T-helper 2 cell (primary cell): Measurements from ENCODE around the gene PRRX1.

Experiments
- DNase-seq, 5 experiments: peaks; one replicate each; pipeline versions ENCODE4 v3.0.0 to v3.0.0-alpha.2; 2012 to 2022

Gene PRRX1

GRCh38 chr1:170770254-170770653, 106.3 kb downstream of the PRRX1 start:
- DNase-seq = no peak

- DNase-seq = no peak
These were observed 112.3 kb downstream of the PRRX1 start for GRCh38 chr1:170776252-170776651.

GRCh38 chr1:170776777-170777176, 112.8 kb downstream of the PRRX1 start:
- DNase-seq = no peak
